HEK293 (cell line): ENCODE data around the gene FXYD2.
A peak's percentile ranks its signal among the peaks of the same experiment; 100 is the strongest.

Experiments used
- EGR2 ChIP-seq: fragments of 450-650 bp; formaldehyde crosslinking; IDR thresholded peaks from 2 replicates; pipeline ENCODE4 v1.5.1; 2016; ENCODE audit warnings: low read depth, missing biosample characterization, missing genetic modification characterization
- ELK4 ChIP-seq: IDR thresholded peaks from 2 replicates; pipeline ENCODE4 v1.6.1; 2011; ENCODE audit warnings: mild to moderate bottlenecking, low read depth, low read length, borderline replicate concordance
- GFI1B ChIP-seq: fragments of 450-650 bp; formaldehyde crosslinking; IDR thresholded peaks from 2 replicates; pipeline ENCODE4 v1.5.1; 2016; ENCODE audit warnings: missing biosample characterization, missing genetic modification characterization
- KLF1 ChIP-seq: fragments of 450-650 bp; formaldehyde crosslinking; IDR thresholded peaks from 2 replicates; pipeline ENCODE4 v1.5.1; 2016; ENCODE audit warnings: missing biosample characterization, missing genetic modification characterization
- KLF17 ChIP-seq: fragments of 450-650 bp; formaldehyde crosslinking; IDR thresholded peaks from 2 replicates; pipeline ENCODE4 v1.5.1; 2016; ENCODE audit warnings: missing biosample characterization, missing genetic modification characterization
- OSR2 ChIP-seq: fragments of 450-650 bp; formaldehyde crosslinking; IDR thresholded peaks from 2 replicates; pipeline ENCODE4 v1.5.1; 2016; ENCODE audit warnings: missing biosample characterization, missing genetic modification characterization
- OVOL3 ChIP-seq: fragments of 450-650 bp; formaldehyde crosslinking; IDR thresholded peaks from 2 replicates; pipeline ENCODE4 v1.5.1; 2016; ENCODE audit warnings: missing biosample characterization, missing genetic modification characterization
- PRDM10 ChIP-seq: fragments of 450-650 bp; formaldehyde crosslinking; IDR thresholded peaks from 2 replicates; pipeline ENCODE4 v1.5.1; 2016; ENCODE audit warnings: missing biosample characterization, missing genetic modification characterization
- RBAK ChIP-seq: fragments of 450-650 bp; formaldehyde crosslinking; IDR thresholded peaks from 2 replicates; pipeline ENCODE4 v1.5.1; 2016; ENCODE audit warnings: missing biosample characterization, missing genetic modification characterization
- WT1 ChIP-seq: fragments of 450-650 bp; formaldehyde crosslinking; IDR thresholded peaks from 2 replicates; pipeline ENCODE4 v1.5.1; 2016; ENCODE audit warnings: missing biosample characterization, missing genetic modification characterization
- YY1 ChIP-seq: fragments of 450-650 bp; formaldehyde crosslinking; IDR thresholded peaks from 2 replicates; pipeline ENCODE4 v1.5.1; 2018; ENCODE audit warnings: missing biosample characterization, missing genetic modification characterization
- ZBTB17 ChIP-seq: fragments of 450-650 bp; formaldehyde crosslinking; IDR thresholded peaks from 2 replicates; pipeline ENCODE4 v1.5.1; 2016; ENCODE audit warnings: missing biosample characterization, missing genetic modification characterization
- ZFP3 ChIP-seq: fragments of 450-650 bp; formaldehyde crosslinking; IDR thresholded peaks from 2 replicates; pipeline ENCODE4 v1.5.1; 2016; ENCODE audit warnings: low read depth, missing biosample characterization, missing genetic modification characterization
- ZFP41 ChIP-seq: fragments of 450-650 bp; formaldehyde crosslinking; IDR thresholded peaks from 2 replicates; pipeline ENCODE4 v1.5.1; 2016; ENCODE audit warnings: missing biosample characterization, missing genetic modification characterization, borderline replicate concordance
- ZIC2 ChIP-seq: fragments of 450-650 bp; formaldehyde crosslinking; IDR thresholded peaks from 2 replicates; pipeline ENCODE4 v1.5.1; 2016; ENCODE audit warnings: missing biosample characterization, missing genetic modification characterization
- ZNF10 ChIP-seq: fragments of 450-650 bp; formaldehyde crosslinking; IDR thresholded peaks from 2 replicates; pipeline ENCODE4 v1.5.1; 2017; ENCODE audit warnings: missing biosample characterization, missing genetic modification characterization
- ZNF121 ChIP-seq: fragments of 450-650 bp; formaldehyde crosslinking; IDR thresholded peaks from 2 replicates; pipeline ENCODE4 v1.5.1; 2016; ENCODE audit warnings: missing biosample characterization, missing genetic modification characterization
- ZNF132 ChIP-seq: fragments of 450-650 bp; formaldehyde crosslinking; IDR thresholded peaks from 2 replicates; pipeline ENCODE4 v1.5.1; 2017; ENCODE audit warnings: missing biosample characterization, missing genetic modification characterization, borderline replicate concordance
- ZNF148 ChIP-seq: fragments of 450-650 bp; formaldehyde crosslinking; IDR thresholded peaks from 2 replicates; pipeline ENCODE4 v1.5.0; 2017; ENCODE audit warnings: missing biosample characterization, missing genetic modification characterization, borderline replicate concordance
- ZNF202 ChIP-seq: fragments of 450-650 bp; formaldehyde crosslinking; IDR thresholded peaks from 2 replicates; pipeline ENCODE4 v1.5.1; 2016; ENCODE audit warnings: missing biosample characterization, missing genetic modification characterization, borderline replicate concordance
- ZNF354C ChIP-seq: fragments of 450-650 bp; formaldehyde crosslinking; IDR thresholded peaks from 2 replicates; pipeline ENCODE4 v1.5.1; 2016; ENCODE audit warnings: missing biosample characterization, missing genetic modification characterization, low read depth, borderline replicate concordance
- ZNF366 ChIP-seq: fragments of 450-650 bp; formaldehyde crosslinking; conservative IDR thresholded peaks from 2 replicates; pipeline ENCODE4 v1.5.1; 2016; ENCODE audit warnings: missing biosample characterization, missing genetic modification characterization
- ZNF394 ChIP-seq: fragments of 450-650 bp; formaldehyde crosslinking; IDR thresholded peaks from 2 replicates; pipeline ENCODE4 v1.5.1; 2016; ENCODE audit warnings: missing biosample characterization, missing genetic modification characterization, mild to moderate bottlenecking, moderate library complexity, borderline replicate concordance
- ZNF423 ChIP-seq: fragments of 450-650 bp; formaldehyde crosslinking; IDR thresholded peaks from 2 replicates; pipeline ENCODE4 v1.5.1; 2016; ENCODE audit warnings: missing biosample characterization, missing genetic modification characterization
- ZNF530 ChIP-seq: fragments of 450-650 bp; formaldehyde crosslinking; IDR thresholded peaks from 2 replicates; pipeline ENCODE4 v1.5.1; 2016; ENCODE audit warnings: low read depth, missing biosample characterization, missing genetic modification characterization
- ZNF555 ChIP-seq: fragments of 450-650 bp; formaldehyde crosslinking; conservative IDR thresholded peaks from 2 replicates; pipeline ENCODE4 v1.5.1; 2017; ENCODE audit warnings: missing biosample characterization, mild to moderate bottlenecking, missing genetic modification characterization, inconsistent platforms
- ZNF558 ChIP-seq: fragments of 450-650 bp; formaldehyde crosslinking; IDR thresholded peaks from 2 replicates; pipeline ENCODE4 v1.5.1; 2016; ENCODE audit warnings: missing biosample characterization, missing genetic modification characterization
- ZNF560 ChIP-seq: fragments of 450-650 bp; formaldehyde crosslinking; IDR thresholded peaks from 2 replicates; pipeline ENCODE4 v1.5.1; 2017; ENCODE audit warnings: missing biosample characterization, missing genetic modification characterization, borderline replicate concordance
- ZNF621 ChIP-seq: fragments of 450-650 bp; formaldehyde crosslinking; IDR thresholded peaks from 2 replicates; pipeline ENCODE4 v1.5.1; 2017; ENCODE audit warnings: missing biosample characterization, missing genetic modification characterization
- ZNF639 ChIP-seq: fragments of 450-650 bp; formaldehyde crosslinking; IDR thresholded peaks from 2 replicates; pipeline ENCODE4 v1.5.1; 2016; ENCODE audit warnings: missing biosample characterization, missing genetic modification characterization
- ZNF654 ChIP-seq: fragments of 450-650 bp; formaldehyde crosslinking; IDR thresholded peaks from 2 replicates; pipeline ENCODE4 v1.5.1; 2016; ENCODE audit warnings: low read depth, missing biosample characterization, missing genetic modification characterization
- ZNF658 ChIP-seq: fragments of 450-650 bp; formaldehyde crosslinking; IDR thresholded peaks from 2 replicates; pipeline ENCODE4; 2016; ENCODE audit warnings: missing biosample characterization, missing genetic modification characterization

FXYD2 gene

GRCh38 chr11:117817368-117818040, 7.0 kb downstream of the FXYD2 start (continued):
- TF ChIP-seq ZBTB17 (tag by site-specific recombination): no peak
- TF ChIP-seq RBAK (tag by site-specific recombination): no peak
- TF ChIP-seq ELK4: no peak
- peak; percentile 53; the same call in 1 of the 2 replicates for TF ChIP-seq ZIC2 (tag by site-specific recombination)
- no peak for TF ChIP-seq YY1 (tag by site-specific recombination)
- TF ChIP-seq ZNF560 (tag by site-specific recombination): no peak
- TF ChIP-seq PRDM10 (tag by site-specific recombination): no peak
- TF ChIP-seq KLF17 (tag by site-specific recombination): no peak
- no peak for TF ChIP-seq ZNF555 (tag by site-specific recombination)
- no peak for TF ChIP-seq OSR2 (tag by site-specific recombination)
- no peak for TF ChIP-seq ZNF354C (tag by site-specific recombination)
- no peak for TF ChIP-seq ZNF394
- TF ChIP-seq WT1 (tag by site-specific recombination): no peak
- no peak for TF ChIP-seq ZNF423 (tag by site-specific recombination)
- TF ChIP-seq ZNF132: no peak
- no peak for TF ChIP-seq ZNF558 (tag by site-specific recombination)
- no peak for TF ChIP-seq ZNF121 (tag by site-specific recombination)
- no peak for TF ChIP-seq OVOL3 (tag by site-specific recombination)
- TF ChIP-seq ZNF658: no peak
- TF ChIP-seq ZNF202 (tag by site-specific recombination): no peak
- TF ChIP-seq ZNF366 (tag by site-specific recombination): peak; percentile 50; the same call in 1 of the 2 replicates
- TF ChIP-seq KLF1 (tag by site-specific recombination): no peak
- no peak for TF ChIP-seq ZNF530 (tag by site-specific recombination)
- peak; percentile 67 for TF ChIP-seq ZNF654 (tag by site-specific recombination)
- TF ChIP-seq ZFP3: no peak
- no peak for TF ChIP-seq EGR2 (tag by site-specific recombination)
- TF ChIP-seq ZNF621 (tag by site-specific recombination): no peak
- no peak for TF ChIP-seq ZNF10 (tag by site-specific recombination)
- TF ChIP-seq GFI1B (tag by site-specific recombination): 0 out of 2 replicates have a peak, but pooled peaks have one; percentile 16
- no peak for TF ChIP-seq ZFP41 (tag by site-specific recombination)
- no peak for TF ChIP-seq ZNF148
- no peak for TF ChIP-seq ZNF639
